ENCODE results near the gene C17orf67. TPM values are rescaled to one million over a fixed set of nuclear protein-coding genes. Genes with fewer than 3 reads are reported as not detected.

The C17orf67 gene
- total and polyA plus RNA-seq, 9 of the 15 experiments (the other 6 are each of a cell fraction or from before 2014, with no cell fraction given): 0.07 to 1.7 (median 0.59) TPM

- no TSS peak for BruUV-seq (replicated peaks)
- H3K27me3 ChIP-seq (ENCODE audit: control insufficient read depth in 2 of 2, insufficient read depth in 2 of 2, low read length in 2 of 2): peaks cover 23 to 48% of the 10 kb centered on the region in 2 experiments
- H3K4me1 ChIP-seq (replicated peaks in 1 of 2; ENCODE audit: control insufficient read depth in 2 of 2, insufficient read depth in 2 of 2, low read length in 2 of 2): no peaks in the 10 kb centered on the region; a peak in 1 of 5 replicates
- no peaks in the 10 kb centered on the region for H3K79me2 ChIP-seq (ENCODE audit: control insufficient read depth, insufficient read depth, low read length)
- FAIRE-seq (no peak), ATAC-seq (no peak), DNase-seq (ENCODE audit: extremely low read depth in 1 of 4, low spot score in 3 of 4) (no peak)
- H4K20me1 ChIP-seq (replicated peaks; ENCODE audit: control insufficient read depth, insufficient read depth, low read length): peaks cover 4% of the 10 kb centered on the region; the same call in 1 of the 2 replicates
- in situ Hi-C loops (cut with MboI): no loop called here
- no peak overlapping the region for H3K4me3 ChIP-seq
- intact Hi-C loops (cut with micrococcal nuclease): no loop called here
- no peaks in the 10 kb centered on the region for H3K9me3 ChIP-seq (replicated peaks; ENCODE audit: control insufficient read depth, insufficient read depth, low read depth, low read length)
- H3K4me2 ChIP-seq (ENCODE audit: insufficient read depth, low read length): no peak overlapping the region
- H3K36me3 ChIP-seq (ENCODE audit: control insufficient read depth, insufficient read depth, low read length): no peaks in the 10 kb centered on the region
- no peak overlapping the region for H2AFZ ChIP-seq (ENCODE audit: low read depth, low read length)
- no peak overlapping the region for H3K27ac ChIP-seq (ENCODE audit: extremely low read depth, low read depth, low read length)
- WGBS (ENCODE audit: insufficient coverage, low coverage, missing lambda C conversion rate): 4% methylated on average over 7 of the region's 7 CpGs
- no peaks in the 10 kb centered on the region for H3K9me1 ChIP-seq (ENCODE audit: control insufficient read depth, insufficient read depth, low read length)
- ChIA-PET POLR2A (interaction anchor here (0.7 to 0.8 kb wide), 2 partner anchors 25 to 40 kb away, joined by 3 read pairs; no protein-coding TSS in a partner anchor), CTCF (ENCODE audit: low intra/inter-chr PET ratio) (no interaction called here)
- H3K9ac ChIP-seq (ENCODE audit: insufficient read depth in 1 of 2, low read depth in 2 of 2, low read length in 2 of 2): no peak overlapping the region
- TF ChIP-seq JUND (IDR thresholded peaks at IDR 0.05; ENCODE audit: borderline replicate concordance, low read depth, low read length) (no peak), JUND (tag; IDR thresholded peaks at IDR 0.05; ENCODE audit: borderline replicate concordance, low read depth, low read length) (no peak), ZNF232 (CRISPR knock-in tag; IDR thresholded peaks at IDR 0.05) (no peak), KLF13 (tag; IDR thresholded peaks at IDR 0.05; ENCODE audit: borderline replicate concordance, low read depth) (no peak), ARID3A (IDR thresholded peaks at IDR 0.05; ENCODE audit: borderline replicate concordance, low read depth, low read length) (no peak), EP300 (IDR thresholded peaks at IDR 0.05; ENCODE audit: low read length) (no peak), ZNF76 (CRISPR knock-in tag; IDR thresholded peaks at IDR 0.05; ENCODE audit: borderline replicate concordance) (no peak), ZNF75A (CRISPR knock-in tag; IDR thresholded peaks at IDR 0.05) (no peak), CHD1 (IDR thresholded peaks at IDR 0.05; ENCODE audit: low read length) (no peak), MYBL2 (IDR thresholded peaks at IDR 0.05; ENCODE audit: low read depth) (no peak), MYBL2 (CRISPR knock-in tag; IDR thresholded peaks at IDR 0.05; ENCODE audit: borderline replicate concordance) (no peak), CEBPB (tag; IDR thresholded peaks at IDR 0.05) (no peak), POLR2G (IDR thresholded peaks at IDR 0.05; ENCODE audit: low read depth, low read length) (no peak), NCOA4 (IDR thresholded peaks at IDR 0.05; ENCODE audit: partially characterized antibody) (no peak), ZNF133 (CRISPR knock-in tag; IDR thresholded peaks at IDR 0.05) (no peak), GTF2E2 (tag; IDR thresholded peaks at IDR 0.05) (no peak), ZNF324 (CRISPR knock-in tag; IDR thresholded peaks at IDR 0.05) (no peak), ARID4B (CRISPR knock-in tag; IDR thresholded peaks at IDR 0.05) (no peak)
Observed at GRCh38 chr17:56744721-56745120, 89.0 kb downstream of the C17orf67 start.

Data from K562 (cell line).